Measurements from ENCODE around the gene QRICH1.

DNA sequence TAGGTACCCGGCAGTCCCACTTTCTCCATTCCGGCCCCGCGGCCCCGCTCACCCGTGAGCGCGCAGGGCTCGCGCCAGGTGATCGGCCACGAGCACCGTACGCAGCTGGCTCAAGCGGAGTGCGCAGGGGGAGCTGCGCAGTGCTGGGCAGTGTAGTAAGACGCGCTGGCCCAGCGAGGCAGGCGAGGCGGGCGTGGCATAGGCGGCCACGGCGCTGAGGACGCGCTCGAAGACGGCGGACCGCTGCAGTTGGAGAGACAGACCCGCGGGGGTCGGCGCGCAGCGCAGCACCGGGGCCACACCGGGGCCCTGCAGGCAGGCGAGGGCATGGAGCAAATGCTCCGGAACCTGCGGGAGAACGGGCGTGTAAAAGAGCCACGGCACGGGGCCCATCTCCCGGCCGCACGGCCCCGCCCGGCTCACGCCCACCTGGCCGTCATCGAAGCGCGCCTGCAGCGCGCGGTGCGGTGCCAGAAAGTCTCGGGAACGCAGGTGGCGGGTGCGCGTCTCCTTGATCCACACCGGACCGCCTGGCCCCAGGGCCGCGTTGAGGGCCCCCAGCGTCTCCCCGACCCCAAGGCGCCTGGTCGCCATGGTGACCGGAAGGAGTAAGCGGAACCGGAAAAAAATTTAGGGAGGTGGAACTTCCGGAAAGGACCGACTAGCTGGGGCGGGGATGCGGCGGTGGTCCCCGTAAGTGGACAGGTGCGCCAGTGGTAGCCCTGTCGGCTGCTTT, 75.7 kb downstream of the QRICH1 start, which contains the start of gene DALRD3:
- TF ChIP-seq, protein P1, sequence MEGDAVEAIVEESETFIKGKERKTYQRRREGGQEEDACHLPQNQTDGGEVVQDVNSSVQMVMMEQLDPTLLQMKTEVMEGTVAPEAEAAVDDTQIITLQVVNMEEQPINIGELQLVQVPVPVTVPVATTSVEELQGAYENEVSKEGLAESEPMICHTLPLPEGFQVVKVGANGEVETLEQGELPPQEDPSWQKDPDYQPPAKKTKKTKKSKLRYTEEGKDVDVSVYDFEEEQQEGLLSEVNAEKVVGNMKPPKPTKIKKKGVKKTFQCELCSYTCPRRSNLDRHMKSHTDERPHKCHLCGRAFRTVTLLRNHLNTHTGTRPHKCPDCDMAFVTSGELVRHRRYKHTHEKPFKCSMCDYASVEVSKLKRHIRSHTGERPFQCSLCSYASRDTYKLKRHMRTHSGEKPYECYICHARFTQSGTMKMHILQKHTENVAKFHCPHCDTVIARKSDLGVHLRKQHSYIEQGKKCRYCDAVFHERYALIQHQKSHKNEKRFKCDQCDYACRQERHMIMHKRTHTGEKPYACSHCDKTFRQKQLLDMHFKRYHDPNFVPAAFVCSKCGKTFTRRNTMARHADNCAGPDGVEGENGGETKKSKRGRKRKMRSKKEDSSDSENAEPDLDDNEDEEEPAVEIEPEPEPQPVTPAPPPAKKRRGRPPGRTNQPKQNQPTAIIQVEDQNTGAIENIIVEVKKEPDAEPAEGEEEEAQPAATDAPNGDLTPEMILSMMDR (conservative IDR thresholded peaks at IDR 0.05 in 1 of 2, IDR thresholded peaks at IDR 0.05 in 1 of 2; ENCODE audit: low read depth in 1 of 2, low read length in 2 of 2): no peak
- TF ChIP-seq EZH2 (IDR thresholded peaks at IDR 0.05; ENCODE audit: low read length, missing control alignments): no peak
